HG03378 (cell line): ENCODE results near the gene CEMIP.
"Not testable (repeated sequence)": the region's sequence is repeated elsewhere in the genome, so short reads cannot be mapped to it uniquely, and the experiment has no call there.

Source experiments
- ATAC-seq: cut with Tn5 transposase; IDR thresholded peaks from one replicate; pipeline ENCODE4 v1.9.1; 2021; ENCODE audit warnings: mild to moderate bottlenecking, moderate library complexity; ENCODE audit not compliant: unreplicated experiment

The CEMIP gene

GRCh38 chr15:80758130-80758745, 20.9 kb upstream of the CEMIP start:
- ATAC-seq, result no peak

GRCh38 chr15:80760960-80761359, 18.2 kb upstream of the CEMIP start:
- ATAC-seq, result no peak

- no peak for ATAC-seq
Measured at GRCh38 chr15:80761754-80762153, 17.4 kb upstream of the CEMIP start.

GRCh38 chr15:80763235-80763634, 15.9 kb upstream of the CEMIP start:
- ATAC-seq, result not testable (repeated sequence)

- no peak for ATAC-seq
Measured at GRCh38 chr15:80764535-80764934, 14.6 kb upstream of the CEMIP start.

- ATAC-seq, result no peak
Measured at GRCh38 chr15:80766275-80766674, 12.9 kb upstream of the CEMIP start.

- no peak for ATAC-seq
Measured at GRCh38 chr15:80768158-80768557, 11.0 kb upstream of the CEMIP start.

- no peak for ATAC-seq
Measured at GRCh38 chr15:80769153-80769828, 9.9 kb upstream of the CEMIP start.

- ATAC-seq, result no peak
Measured at GRCh38 chr15:80769829-80770705, 9.1 kb upstream of the CEMIP start.

- ATAC-seq, result no peak
Measured at GRCh38 chr15:80773122-80773551, 6.0 kb upstream of the CEMIP start.

GRCh38 chr15:80773792-80774352, 5.3 kb upstream of the CEMIP start:
- no peak for ATAC-seq

- ATAC-seq, result no peak
Measured at GRCh38 chr15:80774486-80774885, 4.7 kb upstream of the CEMIP start.

GRCh38 chr15:80775338-80775737, 3.8 kb upstream of the CEMIP start:
- ATAC-seq, result no peak

GRCh38 chr15:80776420-80777045, 2.6 kb upstream of the CEMIP start:
- ATAC-seq, result no peak

- no peak for ATAC-seq
Measured at GRCh38 chr15:80777137-80777536, 2.0 kb upstream of the CEMIP start.

GRCh38 chr15:80777826-80778620, 1.1 kb upstream of the CEMIP start:
- no peak for ATAC-seq

GRCh38 chr15:80778621-80778963, 578 bp upstream of the CEMIP start:
- ATAC-seq, result no peak

GRCh38 chr15:80779658-80780415, 667 bp downstream of the CEMIP start:
- ATAC-seq, result no peak

- ATAC-seq, result no peak
Measured at GRCh38 chr15:80780416-80781221, 1.4 kb downstream of the CEMIP start.
